ENCODE results near the gene TKT. TPM values are rescaled to one million over a fixed set of nuclear protein-coding genes. Genes with fewer than 3 reads are reported as not detected.

TKT gene
- total and polyA plus RNA-seq, 2 of the 8 experiments (the other 6 are each of a cell fraction or from before 2014, with no cell fraction given) = 418 to 986 TPM

DNA sequence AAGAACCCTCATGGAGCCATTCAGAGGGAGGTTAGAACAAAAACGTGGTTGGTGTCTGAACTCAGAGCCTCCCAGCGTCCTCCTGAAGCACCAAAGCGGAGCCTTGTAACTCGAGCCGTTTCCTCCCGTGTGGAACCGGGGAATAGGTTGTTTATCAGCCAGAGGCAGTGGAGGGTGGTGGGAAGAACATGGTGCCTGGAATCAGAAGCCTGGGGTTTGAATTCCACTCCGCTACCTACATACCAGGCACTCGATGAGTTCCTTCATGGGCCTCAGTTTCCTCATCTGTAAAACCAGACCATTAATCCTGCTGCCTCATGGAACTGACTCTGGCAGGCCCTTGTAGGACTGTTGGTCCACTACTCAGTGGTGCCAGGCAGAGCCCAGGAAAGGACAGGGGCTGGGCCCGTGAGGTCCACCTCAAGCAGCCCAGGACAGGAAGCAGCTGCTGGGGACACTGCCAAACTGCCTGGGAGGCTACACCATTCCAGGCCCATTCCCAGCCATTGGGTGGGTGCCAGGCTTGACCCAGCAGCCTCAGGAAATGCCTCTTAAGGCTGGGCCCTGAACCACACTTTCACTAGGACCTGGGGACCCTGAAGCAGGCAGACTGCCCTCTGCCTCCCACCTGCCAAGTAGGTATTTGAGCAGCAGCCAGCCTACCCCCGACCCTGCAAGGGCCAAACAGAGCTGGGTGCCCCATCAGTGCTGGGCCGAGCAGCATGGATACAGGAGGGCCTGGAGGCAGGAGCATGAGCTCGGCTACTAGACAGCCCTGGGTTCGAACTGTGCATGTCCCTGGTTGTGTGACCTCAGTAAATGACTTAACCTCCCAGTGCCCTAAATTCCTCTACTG lies 61.4 kb downstream of the TKT start (continued):
- TF ChIP-seq HDAC6 (IDR thresholded peaks at IDR 0.05; ENCODE audit: low read depth, low read length) (no peak), SP1 (IDR thresholded peaks at IDR 0.05; ENCODE audit: low read depth, low read length) (peak; percentile 31; the same call in 1 of the 2 replicates), TAF7 (optimal IDR thresholded peaks at IDR 0.05; ENCODE audit: borderline replicate concordance, low read depth, low read length) (peak; percentile 19), EGR1 (IDR thresholded peaks at IDR 0.05; ENCODE audit: borderline replicate concordance, low read depth, low read length) (no peak), RFX5 (IDR thresholded peaks at IDR 0.05; ENCODE audit: borderline replicate concordance, low read depth, low read length) (no peak), PHF8 (conservative IDR thresholded peaks at IDR 0.05; ENCODE audit: low read depth, low read length) (no peak), YY1 (IDR thresholded peaks at IDR 0.05; ENCODE audit: low read depth, low read length) (0 out of 2 replicates have a peak, but pooled peaks have one; percentile 19), ASH2L (IDR thresholded peaks at IDR 0.05; ENCODE audit: low read length) (peak; percentile 26), TAF1 (IDR thresholded peaks at IDR 0.05; ENCODE audit: low read depth, low read length) (peak; percentile 56; the same call in 1 of the 2 replicates), NRF1 (IDR thresholded peaks at IDR 0.05; ENCODE audit: low read depth, low read length) (no peak)
- TF ChIP-seq, protein P1, sequence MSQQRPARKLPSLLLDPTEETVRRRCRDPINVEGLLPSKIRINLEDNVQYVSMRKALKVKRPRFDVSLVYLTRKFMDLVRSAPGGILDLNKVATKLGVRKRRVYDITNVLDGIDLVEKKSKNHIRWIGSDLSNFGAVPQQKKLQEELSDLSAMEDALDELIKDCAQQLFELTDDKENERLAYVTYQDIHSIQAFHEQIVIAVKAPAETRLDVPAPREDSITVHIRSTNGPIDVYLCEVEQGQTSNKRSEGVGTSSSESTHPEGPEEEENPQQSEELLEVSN (IDR thresholded peaks at IDR 0.05) = no peak
- TF ChIP-seq, protein P2, sequence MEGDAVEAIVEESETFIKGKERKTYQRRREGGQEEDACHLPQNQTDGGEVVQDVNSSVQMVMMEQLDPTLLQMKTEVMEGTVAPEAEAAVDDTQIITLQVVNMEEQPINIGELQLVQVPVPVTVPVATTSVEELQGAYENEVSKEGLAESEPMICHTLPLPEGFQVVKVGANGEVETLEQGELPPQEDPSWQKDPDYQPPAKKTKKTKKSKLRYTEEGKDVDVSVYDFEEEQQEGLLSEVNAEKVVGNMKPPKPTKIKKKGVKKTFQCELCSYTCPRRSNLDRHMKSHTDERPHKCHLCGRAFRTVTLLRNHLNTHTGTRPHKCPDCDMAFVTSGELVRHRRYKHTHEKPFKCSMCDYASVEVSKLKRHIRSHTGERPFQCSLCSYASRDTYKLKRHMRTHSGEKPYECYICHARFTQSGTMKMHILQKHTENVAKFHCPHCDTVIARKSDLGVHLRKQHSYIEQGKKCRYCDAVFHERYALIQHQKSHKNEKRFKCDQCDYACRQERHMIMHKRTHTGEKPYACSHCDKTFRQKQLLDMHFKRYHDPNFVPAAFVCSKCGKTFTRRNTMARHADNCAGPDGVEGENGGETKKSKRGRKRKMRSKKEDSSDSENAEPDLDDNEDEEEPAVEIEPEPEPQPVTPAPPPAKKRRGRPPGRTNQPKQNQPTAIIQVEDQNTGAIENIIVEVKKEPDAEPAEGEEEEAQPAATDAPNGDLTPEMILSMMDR (IDR thresholded peaks at IDR 0.05; ENCODE audit: control extremely low read depth in 1 of 3, insufficient read depth in 1 of 3, low read depth in 1 of 3, low read length in 3 of 3) = 0 out of 4 replicates have a peak, but pooled peaks of 1 of the 3 experiments have one; percentile 1

Measured in H1 (cell line).